SU-DHL-6 (cell line): Measurements from ENCODE around the gene GABRQ.
"Not testable (repeated sequence)": the region's sequence is repeated elsewhere in the genome, so short reads cannot be mapped to it uniquely, and the experiment has no call there.

Source experiments
- H2AFZ ChIP-seq: fragments of 200-600 bp; sonication (generic); 2 replicates; pipeline ENCODE4 v1.6.1; 2014; ENCODE audit warnings: low read depth, mild to moderate bottlenecking, moderate library complexity, mixed read lengths, antibody characterized with exemption, low read length; ENCODE audit not compliant: severe bottlenecking
- H3F3A ChIP-seq: fragments of 200-600 bp; shearing (Covaris generic); 2 replicates; pipeline ENCODE4 v1.6.0; 2016; ENCODE audit warnings: antibody characterized with exemption, mild to moderate bottlenecking; ENCODE audit not compliant: insufficient read depth
- H3K27ac ChIP-seq: fragments of 200-600 bp; sonication (generic); 2 replicates; pipeline ENCODE4 v1.5.1; 2016; ENCODE audit warnings: low read depth, mild to moderate bottlenecking, low read length, moderate library complexity, mixed read lengths
- H3K27me3 ChIP-seq: fragments of 200-600 bp; sonication (generic), shearing (Covaris generic); 2 replicates; pipeline ENCODE4 v1.6.0; 2014; ENCODE audit warnings: mild to moderate bottlenecking, low read length
- H3K36me3 ChIP-seq: fragments of 200-600 bp; sonication (generic); 2 replicates; pipeline ENCODE4 v1.6.1; 2014; ENCODE audit warnings: mild to moderate bottlenecking, low read length, mixed read lengths
- H3K4me2 ChIP-seq: fragments of 300-600, 200-600 bp; shearing (Covaris generic), sonication (generic); 2 replicates; pipeline ENCODE4 v1.6.0; 2014; ENCODE audit warnings: low read length, low read depth, mild to moderate bottlenecking; ENCODE audit not compliant: poor library complexity, severe bottlenecking
- H3K4me3 ChIP-seq: fragments of 200-600 bp; sonication (generic); 2 replicates; pipeline ENCODE4 v1.5.1; 2014; ENCODE audit warnings: antibody characterized with exemption, low read length, mild to moderate bottlenecking, mixed read lengths; ENCODE audit not compliant: insufficient read depth, poor library complexity, severe bottlenecking
- H3K79me2 ChIP-seq: fragments of 200-600 bp; sonication (generic); 2 replicates; pipeline ENCODE4 v1.6.1; 2014; ENCODE audit warnings: mild to moderate bottlenecking, low read length, moderate library complexity; ENCODE audit not compliant: insufficient read depth
- H3K9ac ChIP-seq: fragments of 200-600 bp; sonication (generic); 2 replicates; pipeline ENCODE4 v1.7.0; 2014; ENCODE audit warnings: mild to moderate bottlenecking, low read length
- H3K9me2 ChIP-seq: fragments of 200-600 bp; sonication (generic); replicated peaks from 2 replicates; pipeline ENCODE4 v1.6.1; 2014; ENCODE audit warnings: low read length; ENCODE audit not compliant: insufficient read depth
- H3K9me3 ChIP-seq: fragments of 200-600 bp; sonication (generic); 2 replicates; pipeline ENCODE4 v1.6.1; 2014; ENCODE audit warnings: low read length, mixed read lengths; ENCODE audit not compliant: insufficient read depth
- H4K20me1 ChIP-seq: fragments of 200-600 bp; sonication (generic); 2 replicates; pipeline ENCODE4 v1.6.1; 2014; ENCODE audit warnings: low read depth, mild to moderate bottlenecking, antibody characterized with exemption, low read length, moderate library complexity, mixed read lengths
- EZH2phosphoT487 ChIP-seq: fragments of 200-600 bp; sonication (generic), shearing (Covaris generic); conservative IDR thresholded peaks from 2 replicates; pipeline ENCODE4 v1.6.1; 2018; ENCODE audit warnings: mild to moderate bottlenecking, antibody characterized with exemption, low read length, moderate library complexity, mixed read lengths
- TF ChIP-seq, protein P1 (sequence below): fragments of 200-600 bp; sonication (generic); IDR thresholded peaks from one replicate; pipeline ENCODE4 v1.5.1; 2017; ENCODE audit warnings: antibody characterized with exemption, mild to moderate bottlenecking, low read length, moderate library complexity; ENCODE audit not compliant: insufficient read depth, poor library complexity, severe bottlenecking

GABRQ gene

DNA sequence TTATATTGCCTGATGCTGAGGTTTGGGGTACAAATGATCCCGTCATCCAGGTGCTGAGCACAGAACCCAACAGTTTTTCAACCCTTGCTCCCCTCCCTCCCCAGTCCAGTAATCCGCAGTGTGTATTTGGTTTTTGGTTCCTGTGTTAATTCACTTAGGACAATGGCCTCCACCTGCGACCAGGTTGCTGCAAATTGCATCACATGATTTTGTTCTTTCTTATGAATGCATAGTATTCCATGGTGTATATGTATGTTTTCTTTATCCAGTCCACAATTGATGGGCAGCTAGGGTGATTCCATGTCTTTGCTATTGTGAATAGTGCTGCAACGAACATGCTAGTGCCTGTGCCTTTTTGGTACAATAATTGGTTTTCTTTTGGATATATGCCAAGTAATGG is 25.4 kb downstream of the GABRQ start:
- Histone ChIP-seq H3K9me3 (no peaks in the 10 kb centered on the region), H3K4me3 (no peak overlapping the region), H3K36me3 (no peaks in the 10 kb centered on the region), H3K9me2 (no peaks in the 10 kb centered on the region), H3K9ac (no peak overlapping the region), H3K27me3 (no peaks in the 10 kb centered on the region), H2AFZ (no peak overlapping the region), H3K4me2 (no peak overlapping the region), H3K27ac (no peak overlapping the region), H4K20me1 (no peaks in the 10 kb centered on the region), H3F3A (no peaks in the 10 kb centered on the region), H3K79me2 (no peaks in the 10 kb centered on the region)
- TF ChIP-seq, protein P1, sequence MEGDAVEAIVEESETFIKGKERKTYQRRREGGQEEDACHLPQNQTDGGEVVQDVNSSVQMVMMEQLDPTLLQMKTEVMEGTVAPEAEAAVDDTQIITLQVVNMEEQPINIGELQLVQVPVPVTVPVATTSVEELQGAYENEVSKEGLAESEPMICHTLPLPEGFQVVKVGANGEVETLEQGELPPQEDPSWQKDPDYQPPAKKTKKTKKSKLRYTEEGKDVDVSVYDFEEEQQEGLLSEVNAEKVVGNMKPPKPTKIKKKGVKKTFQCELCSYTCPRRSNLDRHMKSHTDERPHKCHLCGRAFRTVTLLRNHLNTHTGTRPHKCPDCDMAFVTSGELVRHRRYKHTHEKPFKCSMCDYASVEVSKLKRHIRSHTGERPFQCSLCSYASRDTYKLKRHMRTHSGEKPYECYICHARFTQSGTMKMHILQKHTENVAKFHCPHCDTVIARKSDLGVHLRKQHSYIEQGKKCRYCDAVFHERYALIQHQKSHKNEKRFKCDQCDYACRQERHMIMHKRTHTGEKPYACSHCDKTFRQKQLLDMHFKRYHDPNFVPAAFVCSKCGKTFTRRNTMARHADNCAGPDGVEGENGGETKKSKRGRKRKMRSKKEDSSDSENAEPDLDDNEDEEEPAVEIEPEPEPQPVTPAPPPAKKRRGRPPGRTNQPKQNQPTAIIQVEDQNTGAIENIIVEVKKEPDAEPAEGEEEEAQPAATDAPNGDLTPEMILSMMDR: no peak
- no peak for TF ChIP-seq EZH2phosphoT487

DNA sequence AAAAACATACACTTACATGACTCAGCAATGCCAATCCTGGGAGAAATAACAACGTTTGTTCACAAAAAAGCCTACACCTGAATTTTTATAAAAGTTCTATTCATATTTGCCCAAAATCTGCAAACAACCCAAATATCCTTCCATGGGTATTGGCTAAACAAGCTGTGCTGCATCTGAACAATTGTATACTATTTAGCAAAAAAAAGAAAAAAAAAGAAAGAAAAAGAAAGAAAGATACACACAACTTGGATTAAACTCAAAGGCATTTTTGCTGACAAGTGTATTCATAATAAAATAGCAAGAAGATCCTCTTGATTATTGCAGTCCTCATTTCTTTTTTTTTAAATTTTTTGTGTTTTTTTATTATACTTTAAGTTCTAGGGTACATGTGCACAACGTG is 36.4 kb downstream of the GABRQ start:
- H3K9ac ChIP-seq: no peak overlapping the region
- TF ChIP-seq, protein P1: no peak
- TF ChIP-seq EZH2phosphoT487: no peak
- H3K9me3 ChIP-seq: no peaks in the 10 kb centered on the region
- H3K4me2 ChIP-seq: no peak overlapping the region
- H3K27ac ChIP-seq: no peak overlapping the region
- H3K9me2 ChIP-seq: no peaks in the 10 kb centered on the region
- H3K79me2 ChIP-seq: no peaks in the 10 kb centered on the region
- no peaks in the 10 kb centered on the region for H3K27me3 ChIP-seq
- H3K4me3 ChIP-seq: no peak overlapping the region
- H3F3A ChIP-seq: no peaks in the 10 kb centered on the region
- no peak overlapping the region for H2AFZ ChIP-seq
- H3K36me3 ChIP-seq: no peaks in the 10 kb centered on the region
- no peaks in the 10 kb centered on the region for H4K20me1 ChIP-seq

DNA sequence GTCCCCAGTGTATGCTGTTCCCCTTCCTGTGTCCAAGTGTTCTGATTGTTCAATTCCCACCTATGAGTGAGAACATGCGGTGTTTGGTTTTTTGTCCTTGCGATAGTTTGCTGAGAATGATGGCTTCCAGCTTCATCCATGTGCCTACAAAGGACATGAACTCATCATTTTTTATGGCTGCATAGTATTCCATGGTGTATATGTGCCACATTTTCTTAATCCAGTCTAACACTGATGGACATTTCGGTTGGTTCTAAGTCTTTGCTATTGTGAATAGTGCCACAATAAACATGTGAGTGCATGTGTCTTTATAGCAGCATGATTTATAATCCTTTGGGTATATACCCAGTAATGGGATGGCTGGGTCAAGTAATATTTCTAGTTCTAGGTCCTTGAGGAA is 37.0 kb downstream of the GABRQ start:
- not testable (repeated sequence) for H3K9me3 ChIP-seq, H3K9me2 ChIP-seq, H3K9ac ChIP-seq, H3K36me3 ChIP-seq, H3K27ac ChIP-seq, H2AFZ ChIP-seq, H3K4me2 ChIP-seq, H3K4me3 ChIP-seq, H3K79me2 ChIP-seq, H3F3A ChIP-seq, H4K20me1 ChIP-seq, H3K27me3 ChIP-seq

DNA sequence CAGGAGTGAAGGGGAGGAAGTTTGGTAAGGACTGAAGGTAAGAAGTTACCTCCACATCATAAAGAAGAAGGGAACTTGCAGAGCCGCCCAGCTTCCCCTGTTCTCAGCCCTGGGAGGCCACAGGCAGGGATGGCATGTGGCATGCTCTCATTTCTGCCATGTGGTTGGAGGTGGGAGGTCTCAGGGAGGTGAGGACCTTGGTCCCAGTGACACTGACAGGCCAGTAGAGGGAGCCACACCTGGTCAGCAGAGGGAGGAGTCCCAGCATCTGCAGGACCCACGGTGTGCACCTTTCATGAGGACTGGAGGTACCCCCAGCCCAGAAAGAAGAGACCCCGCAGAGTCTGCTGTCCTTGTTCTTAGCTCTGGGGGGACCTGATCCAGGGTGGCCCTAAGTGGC is 43.3 kb downstream of the GABRQ start:
- not testable (repeated sequence) for H4K20me1 ChIP-seq, H2AFZ ChIP-seq, H3K27ac ChIP-seq, H3K9me2 ChIP-seq, H3K9me3 ChIP-seq, H3K36me3 ChIP-seq, H3K79me2 ChIP-seq, H3K9ac ChIP-seq, H3K4me2 ChIP-seq, H3F3A ChIP-seq, H3K27me3 ChIP-seq, H3K4me3 ChIP-seq

DNA sequence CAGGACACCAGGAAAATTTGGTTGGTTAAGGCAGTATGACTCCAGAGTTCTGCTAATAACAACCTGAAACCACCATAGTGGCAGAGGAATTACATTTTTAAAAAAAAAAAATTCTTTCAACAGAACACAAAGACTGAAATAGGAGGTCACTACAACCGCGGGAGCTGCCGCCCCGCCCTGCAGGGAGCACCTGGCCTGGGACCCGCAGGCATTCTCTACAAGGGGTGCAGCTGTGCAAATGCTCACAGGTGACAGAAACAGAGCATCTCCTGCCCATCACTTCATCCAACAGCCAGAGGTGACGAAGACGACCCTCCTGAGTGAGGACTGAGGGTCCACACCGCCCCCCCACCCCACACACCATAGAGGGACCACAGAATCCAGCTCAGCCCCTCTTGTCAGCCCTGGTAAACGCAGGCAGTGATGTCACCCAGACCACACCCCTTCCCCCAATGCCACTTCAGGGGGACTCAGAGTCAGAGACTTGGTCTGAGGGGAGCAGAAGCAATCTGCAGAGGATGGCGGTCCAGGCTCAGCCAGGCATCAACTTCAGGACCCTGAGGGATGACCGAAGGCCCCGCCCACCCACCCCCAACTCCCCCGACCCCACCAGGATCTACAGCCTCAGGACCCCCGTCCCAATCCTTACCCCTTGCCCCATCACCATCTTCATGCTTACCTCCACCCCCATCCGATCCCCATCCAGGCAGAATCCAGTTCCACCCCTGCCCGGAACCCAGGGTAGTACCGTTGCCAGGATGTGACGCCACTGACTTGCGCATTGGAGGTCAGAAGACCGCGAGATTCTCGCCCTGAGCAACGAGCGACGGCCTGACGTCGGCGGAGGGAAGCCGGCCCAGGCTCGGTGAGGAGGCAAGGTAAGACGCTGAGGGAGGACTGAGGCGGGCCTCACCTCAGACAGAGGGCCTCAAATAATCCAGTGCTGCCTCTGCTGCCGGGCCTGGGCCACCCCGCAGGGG is 60.5 kb downstream of the GABRQ start, which contains the start of gene MAGEA3:
TSS of gene MAGEA3 (plus strand) at position 843 of the 980 bp plus-strand sequence. CDS start 2,039 bp downstream, outside the sequence.
- not testable (repeated sequence) for H2AFZ ChIP-seq, H3K9me2 ChIP-seq, H3K4me3 ChIP-seq, H3K36me3 ChIP-seq, H3K79me2 ChIP-seq, H3K27me3 ChIP-seq, H3K27ac ChIP-seq, H3K9ac ChIP-seq, H4K20me1 ChIP-seq, H3F3A ChIP-seq, H3K4me2 ChIP-seq, H3K9me3 ChIP-seq

DNA sequence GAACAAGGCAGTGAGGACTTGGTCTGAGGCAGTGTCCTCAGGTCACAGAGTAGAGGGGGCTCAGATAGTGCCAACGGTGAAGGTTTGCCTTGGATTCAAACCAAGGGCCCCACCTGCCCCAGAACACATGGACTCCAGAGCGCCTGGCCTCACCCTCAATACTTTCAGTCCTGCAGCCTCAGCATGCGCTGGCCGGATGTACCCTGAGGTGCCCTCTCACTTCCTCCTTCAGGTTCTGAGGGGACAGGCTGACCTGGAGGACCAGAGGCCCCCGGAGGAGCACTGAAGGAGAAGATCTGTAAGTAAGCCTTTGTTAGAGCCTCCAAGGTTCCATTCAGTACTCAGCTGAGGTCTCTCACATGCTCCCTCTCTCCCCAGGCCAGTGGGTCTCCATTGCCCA is 62.7 kb downstream of the GABRQ start:
- not testable (repeated sequence) for H4K20me1 ChIP-seq, H3K9me2 ChIP-seq, H3K36me3 ChIP-seq, H3K4me2 ChIP-seq, H3K9me3 ChIP-seq, H3K9ac ChIP-seq, H2AFZ ChIP-seq, H3F3A ChIP-seq, H3K4me3 ChIP-seq, H3K27ac ChIP-seq, H3K79me2 ChIP-seq, H3K27me3 ChIP-seq
